HepG2 (cell line): ENCODE data around the gene MYL9. TPM values are rescaled to one million over a fixed set of nuclear protein-coding genes. Genes with fewer than 3 reads are reported as not detected.

Source experiments
- CCDC6 ChIP-seq: sonication (generic); formaldehyde crosslinking; IDR thresholded peaks from 2 replicates; pipeline ENCODE4 v1.8.1; 2022; ENCODE audit warnings: mild to moderate bottlenecking, missing genetic modification reagents, moderate library complexity
- GATAD1 ChIP-seq: IDR thresholded peaks from 2 replicates; pipeline ENCODE4 v1.6.1; 2016; ENCODE audit warnings: missing genetic modification reagents, missing compliant biosample characterization
- KAT7 ChIP-seq: IDR thresholded peaks from 2 replicates; pipeline ENCODE4 v1.6.1; 2018; ENCODE audit warnings: borderline replicate concordance, missing compliant biosample characterization
- KDM2A ChIP-seq: sonication (generic); formaldehyde crosslinking; IDR thresholded peaks from 2 replicates; pipeline ENCODE4 v1.4.0; 2020; ENCODE audit warnings: low read depth, missing genetic modification reagents, borderline replicate concordance
- KLF12 ChIP-seq: sonication (generic); formaldehyde crosslinking; IDR thresholded peaks from 2 replicates; pipeline ENCODE4 v1.4.0; 2020; ENCODE audit warnings: missing genetic modification reagents, borderline replicate concordance
- MTA3 ChIP-seq: sonication (generic); formaldehyde crosslinking; IDR thresholded peaks from 2 replicates; pipeline ENCODE4 v1.4.0; 2020; ENCODE audit warnings: missing genetic modification reagents
- NFATC3 ChIP-seq: sonication (generic); formaldehyde crosslinking; IDR thresholded peaks from 2 replicates; pipeline ENCODE4 v1.5.1; 2020; ENCODE audit warnings: mild to moderate bottlenecking, missing genetic modification reagents
- NFIC ChIP-seq: IDR thresholded peaks from 2 replicates; pipeline ENCODE4 v1.6.1; 2012; ENCODE audit warnings: mild to moderate bottlenecking, low read length, inconsistent platforms
- PHF5A ChIP-seq: IDR thresholded peaks from one replicate; pipeline ENCODE4 v1.6.1; 2018; ENCODE audit warnings: low read depth, missing genetic modification reagents; ENCODE audit not compliant: unreplicated experiment
- SAFB2 ChIP-seq: sonication (generic); formaldehyde crosslinking; IDR thresholded peaks from 2 replicates; pipeline ENCODE4 v1.5.1; 2020; ENCODE audit warnings: missing genetic modification reagents, low read depth, mild to moderate bottlenecking, borderline replicate concordance
- SMYD3 ChIP-seq: sonication (generic); formaldehyde crosslinking; IDR thresholded peaks from 2 replicates; pipeline ENCODE4 v1.8.1; 2023; ENCODE audit warnings: mild to moderate bottlenecking, missing genetic modification reagents
- SOX5 ChIP-seq: IDR thresholded peaks from 2 replicates; pipeline ENCODE4 v1.6.1; 2016; ENCODE audit warnings: borderline replicate concordance
- ZFAT ChIP-seq: sonication (generic); formaldehyde crosslinking; conservative IDR thresholded peaks from 2 replicates; pipeline ENCODE4 v1.8.1; 2023; ENCODE audit warnings: missing genetic modification reagents, inconsistent platforms
- ZFY ChIP-seq: sonication (generic); formaldehyde crosslinking; IDR thresholded peaks from 2 replicates; pipeline ENCODE4 v1.4.0; 2020; ENCODE audit warnings: missing genetic modification reagents
- ZKSCAN5 ChIP-seq: sonication (generic); formaldehyde crosslinking; IDR thresholded peaks from 2 replicates; pipeline ENCODE4 v1.5.1; 2020; ENCODE audit warnings: mild to moderate bottlenecking, missing genetic modification reagents
- ZNF136 ChIP-seq: sonication (generic); formaldehyde crosslinking; IDR thresholded peaks from 2 replicates; pipeline ENCODE4 v1.8.1; 2022; ENCODE audit warnings: low read depth, mild to moderate bottlenecking, moderate library complexity, missing genetic modification reagents
- ZNF441 ChIP-seq: sonication (generic); formaldehyde crosslinking; IDR thresholded peaks from 2 replicates; pipeline ENCODE4 v1.7.0; 2021; ENCODE audit warnings: missing genetic modification reagents, borderline replicate concordance
- ZNF556 ChIP-seq: sonication (generic); formaldehyde crosslinking; IDR thresholded peaks from 2 replicates; pipeline ENCODE4 v1.4.0; 2020; ENCODE audit warnings: mild to moderate bottlenecking, missing genetic modification reagents, borderline replicate concordance
- ZNF670 ChIP-seq: sonication (generic); formaldehyde crosslinking; IDR thresholded peaks from 2 replicates; pipeline ENCODE4 v1.8.0; 2022; ENCODE audit warnings: mild to moderate bottlenecking, missing genetic modification reagents, borderline replicate concordance
- ZNF709 ChIP-seq: sonication (generic); formaldehyde crosslinking; IDR thresholded peaks from 2 replicates; pipeline ENCODE4 v1.5.0; 2020; ENCODE audit warnings: mild to moderate bottlenecking, missing genetic modification reagents
- ZSCAN30 ChIP-seq: sonication (generic); formaldehyde crosslinking; IDR thresholded peaks from 2 replicates; pipeline ENCODE4 v1.5.0; 2020; ENCODE audit warnings: mild to moderate bottlenecking, missing genetic modification reagents
- polyA plus RNA-seq, 8 experiments: library from polyadenylated mRNA; depleted of rRNA in 3 of 8; stranded (reverse) in 7 of 8; unstranded in 1 of 8; fragments of >200 nt; fragmentation: Illumina TruSeq in 4 of 8; extraction: Trizol in 4 of 8; gene quantifications; 2 replicates each; pipeline versions ENCODE4 v1.2.1 to v1.2.3, GENCODE V29; 2011 to 2016; ENCODE audit warnings: low read depth in 4 of 8, missing spikeins in 1 of 8, mixed read lengths in 1 of 8; ENCODE audit not compliant: insufficient read depth in 1 of 8
- total RNA-seq, 5 experiments: library from RNA; depleted of rRNA; stranded (reverse); fragments of >200 nt; fragmentation: Illumina TruSeq; extraction: Trizol; gene quantifications; 2 replicates each; pipeline ENCODE4 v1.2.3, GENCODE V29; 2016; ENCODE audit warnings: low read depth in 1 of 5
- TF ChIP-seq, protein P1 (sequence below): IDR thresholded peaks from 2 replicates; pipeline ENCODE4 v1.6.1; 2016; ENCODE audit warnings: low read depth
- TF ChIP-seq, protein P2 (sequence below): sonication (generic); formaldehyde crosslinking; IDR thresholded peaks from 2 replicates; pipeline ENCODE4 v1.8.1; 2023; ENCODE audit warnings: mild to moderate bottlenecking, inconsistent platforms, moderate library complexity, missing genetic modification reagents, borderline replicate concordance
- TF ChIP-seq, protein P3 (sequence below): sonication (generic); formaldehyde crosslinking; conservative IDR thresholded peaks from 2 replicates; pipeline ENCODE4 v1.8.1; 2023; ENCODE audit warnings: missing genetic modification reagents
- TF ChIP-seq, protein P4 (sequence below): sonication (generic); formaldehyde crosslinking; IDR thresholded peaks from 2 replicates; pipeline ENCODE4 v1.4.0; 2020; ENCODE audit warnings: missing genetic modification reagents

MYL9 gene
- total and polyA plus RNA-seq, 2 of the 13 experiments (the other 11 are each of a cell fraction or from before 2014, with no cell fraction given), result 0.87 to 2.2 TPM

DNA sequence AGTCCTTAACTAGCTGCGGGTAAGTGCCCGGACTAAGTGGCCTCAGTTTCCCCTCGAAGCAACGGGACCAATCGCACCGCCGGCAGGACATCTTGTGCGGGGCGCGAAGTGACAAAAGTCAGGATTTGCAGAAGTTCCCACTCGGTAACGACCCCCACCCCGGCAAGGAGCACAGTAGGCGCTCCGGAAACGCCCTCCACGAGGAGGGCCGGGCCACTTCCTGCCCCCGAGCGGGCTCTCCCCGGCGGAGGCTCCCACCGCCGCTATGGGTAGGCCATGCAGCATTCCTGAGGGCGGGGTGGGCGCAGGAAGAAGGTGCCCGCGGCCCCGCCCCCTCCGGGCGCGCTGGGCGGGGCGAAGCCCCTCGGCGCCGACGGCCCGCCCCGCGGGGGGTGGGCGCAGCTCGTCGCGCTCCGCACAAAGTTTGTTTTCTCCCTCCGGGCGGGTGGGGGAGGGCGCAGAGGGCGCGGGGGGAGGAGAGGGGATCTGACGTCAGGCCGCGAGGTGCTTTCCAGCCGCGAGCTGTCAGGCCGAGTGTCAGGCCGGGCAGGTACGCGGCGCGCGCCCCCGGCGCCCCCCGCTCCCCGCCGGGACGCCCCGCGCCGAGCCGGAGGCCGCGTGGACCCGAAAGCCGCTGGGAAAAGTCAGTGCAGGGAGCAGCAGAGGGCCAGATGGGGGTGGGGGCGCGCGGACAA is 31.9 kb downstream of the MYL9 start, which contains the start of gene TGIF2 (continued):
- TF ChIP-seq, protein P1, sequence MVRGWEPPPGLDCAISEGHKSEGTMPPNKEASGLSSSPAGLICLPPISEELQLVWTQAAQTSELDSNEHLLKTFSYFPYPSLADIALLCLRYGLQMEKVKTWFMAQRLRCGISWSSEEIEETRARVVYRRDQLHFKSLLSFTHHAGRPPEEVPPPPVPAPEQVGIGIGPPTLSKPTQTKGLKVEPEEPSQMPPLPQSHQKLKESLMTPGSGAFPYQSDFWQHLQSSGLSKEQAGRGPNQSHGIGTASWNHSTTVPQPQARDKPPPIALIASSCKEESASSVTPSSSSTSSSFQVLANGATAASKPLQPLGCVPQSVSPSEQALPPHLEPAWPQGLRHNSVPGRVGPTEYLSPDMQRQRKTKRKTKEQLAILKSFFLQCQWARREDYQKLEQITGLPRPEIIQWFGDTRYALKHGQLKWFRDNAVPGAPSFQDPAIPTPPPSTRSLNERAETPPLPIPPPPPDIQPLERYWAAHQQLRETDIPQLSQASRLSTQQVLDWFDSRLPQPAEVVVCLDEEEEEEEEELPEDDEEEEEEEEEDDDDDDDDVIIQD (CRISPR knock-in tag), result 0 out of 2 replicates have a peak, but pooled peaks have one; percentile 11
- TF ChIP-seq ZNF556 (CRISPR knock-in tag) (peak; percentile 84), ZNF441 (CRISPR knock-in tag) (peak; percentile 80; the same call in 1 of the 2 replicates), KLF12 (CRISPR knock-in tag) (peak; percentile 81), ZNF709 (CRISPR knock-in tag) (peak; percentile 81), KAT7 (peak; percentile 64; the same call in 1 of the 2 replicates), SMYD3 (CRISPR knock-in tag) (no peak), KDM2A (CRISPR knock-in tag) (peak; percentile 66; the same call in 1 of the 2 replicates), ZNF136 (CRISPR knock-in tag) (peak; percentile 100), SOX5 (CRISPR knock-in tag) (peak; percentile 72; the same call in 1 of the 2 replicates), NFIC (peak; percentile 55; the same call in 1 of the 2 replicates), GATAD1 (CRISPR knock-in tag) (peak; percentile 74), PHF5A (peak; percentile 29), ZSCAN30 (CRISPR knock-in tag) (no peak), ZKSCAN5 (0 out of 2 replicates have a peak, but pooled peaks have one; percentile 57), MTA3 (0 out of 2 replicates have a peak, but pooled peaks have one; percentile 18), SAFB2 (CRISPR knock-in tag) (peak; percentile 91), CCDC6 (CRISPR knock-in tag) (peak; percentile 89; the same call in 1 of the 2 replicates), ZNF670 (CRISPR knock-in tag) (no peak; the same call in 1 of the 2 replicates), NFATC3 (CRISPR knock-in tag) (peak; percentile 82; the same call in 1 of the 2 replicates), ZFAT (CRISPR knock-in tag) (no peak), ZFY (CRISPR knock-in tag) (peak; percentile 94)
- TF ChIP-seq, protein P2, sequence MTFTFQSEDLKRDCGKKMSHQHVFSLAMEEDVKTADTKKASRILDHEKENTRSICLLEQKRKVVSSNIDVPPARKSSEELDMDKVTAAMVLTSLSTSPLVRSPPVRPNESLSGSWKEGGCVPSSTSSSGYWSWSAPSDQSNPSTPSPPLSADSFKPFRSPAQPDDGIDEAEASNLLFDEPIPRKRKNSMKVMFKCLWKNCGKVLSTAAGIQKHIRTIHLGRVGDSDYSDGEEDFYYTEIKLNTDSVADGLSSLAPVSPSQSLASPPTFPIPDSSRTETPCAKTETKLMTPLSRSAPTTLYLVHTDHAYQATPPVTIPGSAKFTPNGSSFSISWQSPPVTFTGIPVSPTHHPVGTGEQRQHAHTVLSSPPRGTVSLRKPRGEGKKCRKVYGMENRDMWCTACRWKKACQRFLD, result peak; percentile 57; the same call in 1 of the 2 replicates
- TF ChIP-seq, protein P3, sequence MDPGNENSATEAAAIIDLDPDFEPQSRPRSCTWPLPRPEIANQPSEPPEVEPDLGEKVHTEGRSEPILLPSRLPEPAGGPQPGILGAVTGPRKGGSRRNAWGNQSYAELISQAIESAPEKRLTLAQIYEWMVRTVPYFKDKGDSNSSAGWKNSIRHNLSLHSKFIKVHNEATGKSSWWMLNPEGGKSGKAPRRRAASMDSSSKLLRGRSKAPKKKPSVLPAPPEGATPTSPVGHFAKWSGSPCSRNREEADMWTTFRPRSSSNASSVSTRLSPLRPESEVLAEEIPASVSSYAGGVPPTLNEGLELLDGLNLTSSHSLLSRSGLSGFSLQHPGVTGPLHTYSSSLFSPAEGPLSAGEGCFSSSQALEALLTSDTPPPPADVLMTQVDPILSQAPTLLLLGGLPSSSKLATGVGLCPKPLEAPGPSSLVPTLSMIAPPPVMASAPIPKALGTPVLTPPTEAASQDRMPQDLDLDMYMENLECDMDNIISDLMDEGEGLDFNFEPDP (CRISPR knock-in tag), result no peak
- TF ChIP-seq, protein P4, sequence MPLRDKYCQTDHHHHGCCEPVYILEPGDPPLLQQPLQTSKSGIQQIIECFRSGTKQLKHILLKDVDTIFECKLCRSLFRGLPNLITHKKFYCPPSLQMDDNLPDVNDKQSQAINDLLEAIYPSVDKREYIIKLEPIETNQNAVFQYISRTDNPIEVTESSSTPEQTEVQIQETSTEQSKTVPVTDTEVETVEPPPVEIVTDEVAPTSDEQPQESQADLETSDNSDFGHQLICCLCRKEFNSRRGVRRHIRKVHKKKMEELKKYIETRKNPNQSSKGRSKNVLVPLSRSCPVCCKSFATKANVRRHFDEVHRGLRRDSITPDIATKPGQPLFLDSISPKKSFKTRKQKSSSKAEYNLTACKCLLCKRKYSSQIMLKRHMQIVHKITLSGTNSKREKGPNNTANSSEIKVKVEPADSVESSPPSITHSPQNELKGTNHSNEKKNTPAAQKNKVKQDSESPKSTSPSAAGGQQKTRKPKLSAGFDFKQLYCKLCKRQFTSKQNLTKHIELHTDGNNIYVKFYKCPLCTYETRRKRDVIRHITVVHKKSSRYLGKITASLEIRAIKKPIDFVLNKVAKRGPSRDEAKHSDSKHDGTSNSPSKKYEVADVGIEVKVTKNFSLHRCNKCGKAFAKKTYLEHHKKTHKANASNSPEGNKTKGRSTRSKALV, result no peak
